ENCODE measurements around the gene NRCAM.

Gene NRCAM

GRCh38 chr7:108245523-108246226 lies 210.6 kb downstream of the NRCAM start:
- FAIRE-seq (no peak), DNase-seq (ENCODE audit: insufficient read length, low spot score) (no peak)
- TF ChIP-seq SPI1 (IDR thresholded peaks at IDR 0.05; ENCODE audit: low read depth, low read length) (no peak), POU2F2 (IDR thresholded peaks at IDR 0.05; ENCODE audit: low read depth, low read length) (no peak), PAX5 (IDR thresholded peaks at IDR 0.05; ENCODE audit: insufficient read depth, low read length, severe bottlenecking) (no peak), TAF1 (IDR thresholded peaks at IDR 0.05; ENCODE audit: low read depth, low read length) (no peak), POLR2A (IDR thresholded peaks at IDR 0.05; ENCODE audit: low read depth, low read length) (no peak), POLR2AphosphoS5 (IDR thresholded peaks at IDR 0.05; ENCODE audit: low read depth, low read length) (no peak)

- DNase-seq (ENCODE audit: insufficient read length, low spot score) = no peak
- no peak for FAIRE-seq
- TF ChIP-seq TAF1 (IDR thresholded peaks at IDR 0.05; ENCODE audit: low read depth, low read length) (no peak), PAX5 (IDR thresholded peaks at IDR 0.05; ENCODE audit: insufficient read depth, low read length, severe bottlenecking) (no peak), POLR2AphosphoS5 (IDR thresholded peaks at IDR 0.05; ENCODE audit: low read depth, low read length) (no peak), SPI1 (IDR thresholded peaks at IDR 0.05; ENCODE audit: low read depth, low read length) (no peak)
Observed at GRCh38 chr7:108244110-108244509, 212.1 kb downstream of the NRCAM start.

GRCh38 chr7:108239501-108240225 lies 216.6 kb downstream of the NRCAM start:
- FAIRE-seq (no peak), DNase-seq (ENCODE audit: insufficient read length, low spot score) (no peak)
- TF ChIP-seq TAF1 (IDR thresholded peaks at IDR 0.05; ENCODE audit: low read depth, low read length) (no peak), PAX5 (IDR thresholded peaks at IDR 0.05; ENCODE audit: insufficient read depth, low read length, severe bottlenecking) (no peak), POLR2A (IDR thresholded peaks at IDR 0.05; ENCODE audit: low read depth, low read length) (no peak), POU2F2 (IDR thresholded peaks at IDR 0.05; ENCODE audit: low read depth, low read length) (no peak), SPI1 (IDR thresholded peaks at IDR 0.05; ENCODE audit: low read depth, low read length) (no peak), POLR2AphosphoS5 (IDR thresholded peaks at IDR 0.05; ENCODE audit: low read depth, low read length) (no peak)

GRCh38 chr7:108236681-108237415 lies 219.4 kb downstream of the NRCAM start:
- FAIRE-seq (no peak), DNase-seq (ENCODE audit: insufficient read length, low spot score) (no peak)
- TF ChIP-seq POLR2AphosphoS5 (IDR thresholded peaks at IDR 0.05; ENCODE audit: low read depth, low read length) (no peak), PAX5 (IDR thresholded peaks at IDR 0.05; ENCODE audit: insufficient read depth, low read length, severe bottlenecking) (no peak), POU2F2 (IDR thresholded peaks at IDR 0.05; ENCODE audit: low read depth, low read length) (no peak), SPI1 (IDR thresholded peaks at IDR 0.05; ENCODE audit: low read depth, low read length) (no peak), TAF1 (IDR thresholded peaks at IDR 0.05; ENCODE audit: low read depth, low read length) (no peak), POLR2A (IDR thresholded peaks at IDR 0.05; ENCODE audit: low read depth, low read length) (no peak)

GRCh38 chr7:108235451-108236061 lies 220.7 kb downstream of the NRCAM start:
- TF ChIP-seq POU2F2 (IDR thresholded peaks at IDR 0.05; ENCODE audit: low read depth, low read length) (no peak), PAX5 (IDR thresholded peaks at IDR 0.05; ENCODE audit: insufficient read depth, low read length, severe bottlenecking) (no peak), TAF1 (IDR thresholded peaks at IDR 0.05; ENCODE audit: low read depth, low read length) (no peak), POLR2A (IDR thresholded peaks at IDR 0.05; ENCODE audit: low read depth, low read length) (no peak), POLR2AphosphoS5 (IDR thresholded peaks at IDR 0.05; ENCODE audit: low read depth, low read length) (no peak), SPI1 (IDR thresholded peaks at IDR 0.05; ENCODE audit: low read depth, low read length) (no peak)
- FAIRE-seq (no peak), DNase-seq (ENCODE audit: insufficient read length, low spot score) (no peak)

GRCh38 chr7:108234971-108235450 lies 221.2 kb downstream of the NRCAM start:
- no peak for FAIRE-seq
- no peak for TF ChIP-seq POU2F2 (IDR thresholded peaks at IDR 0.05; ENCODE audit: low read depth, low read length)
- no peak for TF ChIP-seq PAX5 (IDR thresholded peaks at IDR 0.05; ENCODE audit: insufficient read depth, low read length, severe bottlenecking)
- TF ChIP-seq POLR2A (IDR thresholded peaks at IDR 0.05; ENCODE audit: low read depth, low read length) = no peak
- no peak for TF ChIP-seq SPI1 (IDR thresholded peaks at IDR 0.05; ENCODE audit: low read depth, low read length)
- no peak for TF ChIP-seq POLR2AphosphoS5 (IDR thresholded peaks at IDR 0.05; ENCODE audit: low read depth, low read length)
- no peak for TF ChIP-seq TAF1 (IDR thresholded peaks at IDR 0.05; ENCODE audit: low read depth, low read length)
- no peak for DNase-seq (ENCODE audit: insufficient read length, low spot score)

- FAIRE-seq (no peak), DNase-seq (ENCODE audit: insufficient read length, low spot score) (no peak)
- TF ChIP-seq POU2F2 (IDR thresholded peaks at IDR 0.05; ENCODE audit: low read depth, low read length) (no peak), SPI1 (IDR thresholded peaks at IDR 0.05; ENCODE audit: low read depth, low read length) (peak; percentile 26; the same call in 1 of the 2 replicates)
Observed at GRCh38 chr7:108234281-108234680, 222.0 kb downstream of the NRCAM start.

GRCh38 chr7:108232076-108232475 lies 224.2 kb downstream of the NRCAM start:
- no peak for FAIRE-seq
- DNase-seq (ENCODE audit: insufficient read length, low spot score) = no peak

GRCh38 chr7:108231221-108231620 lies 225.0 kb downstream of the NRCAM start:
- DNase-seq (ENCODE audit: insufficient read length, low spot score) (no peak), FAIRE-seq (no peak)
- no peak for TF ChIP-seq POLR2AphosphoS5 (IDR thresholded peaks at IDR 0.05; ENCODE audit: low read depth, low read length)
- no peak for TF ChIP-seq POLR2A (IDR thresholded peaks at IDR 0.05; ENCODE audit: low read depth, low read length)
- TF ChIP-seq PAX5 (IDR thresholded peaks at IDR 0.05; ENCODE audit: insufficient read depth, low read length, severe bottlenecking) = no peak
- no peak for TF ChIP-seq SPI1 (IDR thresholded peaks at IDR 0.05; ENCODE audit: low read depth, low read length)
- TF ChIP-seq POU2F2 (IDR thresholded peaks at IDR 0.05; ENCODE audit: low read depth, low read length) = no peak
- no peak for TF ChIP-seq TAF1 (IDR thresholded peaks at IDR 0.05; ENCODE audit: low read depth, low read length)

More at GRCh38 chr7:108232076-108232475, 224.2 kb downstream of the NRCAM start:
- TF ChIP-seq PAX5 (IDR thresholded peaks at IDR 0.05; ENCODE audit: insufficient read depth, low read length, severe bottlenecking) = no peak
- no peak for TF ChIP-seq POLR2AphosphoS5 (IDR thresholded peaks at IDR 0.05; ENCODE audit: low read depth, low read length)
- no peak for TF ChIP-seq POLR2A (IDR thresholded peaks at IDR 0.05; ENCODE audit: low read depth, low read length)
- no peak for TF ChIP-seq TAF1 (IDR thresholded peaks at IDR 0.05; ENCODE audit: low read depth, low read length)
- no peak for TF ChIP-seq POU2F2 (IDR thresholded peaks at IDR 0.05; ENCODE audit: low read depth, low read length)
- no peak for TF ChIP-seq SPI1 (IDR thresholded peaks at IDR 0.05; ENCODE audit: low read depth, low read length)

Measured in GM12891 (cell line).